Coronary artery (tissue), 2 donors: Measurements from ENCODE around the gene LONRF2.

Experiments used
- DNase-seq: peaks from one replicate; pipeline ENCODE4 v3.0.0-alpha.2; 2017; ENCODE audit warnings: low spot score
- H3K27ac ChIP-seq, 2 donors: fragments of 200-600 bp; sonication (generic); one replicate each; pipeline ENCODE4 v1.5.1; 2016 to 2019
- H3K4me3 ChIP-seq: fragments of 200-600 bp; sonication (generic); 2 replicates; pipeline ENCODE4 v1.5.1; 2016; ENCODE audit warnings: mild to moderate bottlenecking, moderate library complexity
- CTCF ChIP-seq: fragments of 200-600 bp; sonication (generic); IDR thresholded peaks from one replicate; pipeline ENCODE4 v1.5.1; 2019; ENCODE audit warnings: antibody characterized with exemption

Gene LONRF2

GRCh38 chr2:100264121-100264520, 58.2 kb downstream of the LONRF2 start:
- H3K4me3 ChIP-seq = no peak overlapping the region
- H3K27ac ChIP-seq = no peak overlapping the region
- no peak for TF ChIP-seq CTCF
- DNase-seq = no peak

- peak; percentile 96 for TF ChIP-seq CTCF
- Histone ChIP-seq H3K27ac (no peak overlapping the region), H3K4me3 (no peak overlapping the region)
- DNase-seq = no peak
Observed at GRCh38 chr2:100262555-100263320, 59.6 kb downstream of the LONRF2 start.

GRCh38 chr2:100262046-100262445, 60.3 kb downstream of the LONRF2 start:
- TF ChIP-seq CTCF = no peak
- Histone ChIP-seq H3K27ac (no peak overlapping the region), H3K4me3 (no peak overlapping the region)
- DNase-seq = no peak

- Histone ChIP-seq H3K27ac (no peak overlapping the region), H3K4me3 (no peak overlapping the region)
- DNase-seq = peak; percentile 72
- no peak for TF ChIP-seq CTCF
Observed at GRCh38 chr2:100260712-100261620, 61.3 kb downstream of the LONRF2 start.

- no peak overlapping the region for H3K27ac ChIP-seq
- no peak for TF ChIP-seq CTCF
- no peak for DNase-seq
- no peak overlapping the region for H3K4me3 ChIP-seq
Observed at GRCh38 chr2:100259106-100259505, 63.2 kb downstream of the LONRF2 start.

GRCh38 chr2:100257939-100258338, 64.4 kb downstream of the LONRF2 start:
- TF ChIP-seq CTCF = no peak
- H3K4me3 ChIP-seq = no peak overlapping the region
- no peak overlapping the region for H3K27ac ChIP-seq
- DNase-seq = no peak
